Bronchial epithelial cell (primary cell): ENCODE results near the gene CDO1. TPM values are rescaled to one million over a fixed set of nuclear protein-coding genes. Genes with fewer than 3 reads are reported as not detected.
A peak's percentile ranks its signal among the peaks of the same experiment; 100 is the strongest.

Source experiments
- DNase-seq: peaks from one replicate; pipeline ENCODE4 v3.0.0-alpha.2; 2010; ENCODE audit warnings: low read depth
- FAIRE-seq: peaks from 2 replicates; lab custom pipeline; 2011; peaks lifted over from hg19 to GRCh38; lab: Jason Lieb, UNC
- H3K27me3 ChIP-seq: 2 replicates; pipeline ENCODE4 v1.5.1; 2011; ENCODE audit warnings: low read length; ENCODE audit not compliant: control insufficient read depth, insufficient read depth
- H3K36me3 ChIP-seq: 2 replicates; pipeline ENCODE4 v1.5.1; 2011; ENCODE audit warnings: low read length; ENCODE audit not compliant: control insufficient read depth, insufficient read depth
- H3K4me3 ChIP-seq: 2 replicates; pipeline ENCODE4 v1.5.1; 2011; ENCODE audit warnings: mild to moderate bottlenecking, low read depth, low read length, control low read depth
- CTCF ChIP-seq: IDR thresholded peaks from 2 replicates; pipeline ENCODE4 v1.5.1; 2011; ENCODE audit warnings: mild to moderate bottlenecking, moderate library complexity, low read length, control low read depth, inconsistent platforms; ENCODE audit not compliant: insufficient read depth, severe bottlenecking
- total RNA-seq: library from RNA; depleted of rRNA; stranded (reverse); fragments of >200 nt; gene quantifications from 2 replicates; pipeline ENCODE4 v1.2.1, GENCODE V29; 2014

Gene CDO1
- total RNA-seq, 1 donor from 2014 or later = not detected

GRCh38 chr5:115855959-115856358 lies 39.5 kb upstream of the CDO1 start:
- FAIRE-seq = no peak
- no peak for TF ChIP-seq CTCF
- Histone ChIP-seq H3K27me3 (no peaks in the 10 kb centered on the region), H3K4me3 (no peak overlapping the region), H3K36me3 (no peaks in the 10 kb centered on the region)
- no peak for DNase-seq

GRCh38 chr5:115854139-115854538 lies 37.7 kb upstream of the CDO1 start:
- DNase-seq (no peak), FAIRE-seq (no peak)
- no peaks in the 10 kb centered on the region for H3K36me3 ChIP-seq
- no peak overlapping the region for H3K4me3 ChIP-seq
- no peak for TF ChIP-seq CTCF
- H3K27me3 ChIP-seq = no peaks in the 10 kb centered on the region

- FAIRE-seq (no peak), DNase-seq (no peak)
- no peaks in the 10 kb centered on the region for H3K36me3 ChIP-seq
- no peaks in the 10 kb centered on the region for H3K27me3 ChIP-seq
- no peak for TF ChIP-seq CTCF
- H3K4me3 ChIP-seq = no peak overlapping the region
Measured at GRCh38 chr5:115850744-115851416, 34.4 kb upstream of the CDO1 start.

- FAIRE-seq (no peak), DNase-seq (no peak)
- no peaks in the 10 kb centered on the region for H3K36me3 ChIP-seq
- H3K27me3 ChIP-seq = no peaks in the 10 kb centered on the region
- H3K4me3 ChIP-seq = no peak overlapping the region
- no peak for TF ChIP-seq CTCF
Measured at GRCh38 chr5:115849258-115849798, 32.9 kb upstream of the CDO1 start.

GRCh38 chr5:115847290-115847689 lies 30.8 kb upstream of the CDO1 start:
- no peak for TF ChIP-seq CTCF
- Histone ChIP-seq H3K4me3 (no peak overlapping the region), H3K36me3 (no peaks in the 10 kb centered on the region), H3K27me3 (no peaks in the 10 kb centered on the region)
- DNase-seq = peak; percentile 92
- FAIRE-seq = no peak
